Keratinocyte (primary cell): Measurements from ENCODE around the gene ANKS1B. TPM values are rescaled to one million over a fixed set of nuclear protein-coding genes. Genes with fewer than 3 reads are reported as not detected.

Experiments used
- DNase-seq: peaks from one replicate; pipeline ENCODE4 v3.0.0-alpha.2; 2011; ENCODE audit warnings: low read depth, missing footprints, low spot score
- FAIRE-seq: peaks from 2 replicates; lab custom pipeline; 2011; peaks lifted over from hg19 to GRCh38; lab: Jason Lieb, UNC
- H2AFZ ChIP-seq: 2 replicates; pipeline ENCODE4 v1.6.0; 2012; ENCODE audit warnings: low read length, control low read depth, inconsistent platforms; ENCODE audit not compliant: control insufficient read depth
- H3K27ac ChIP-seq: 2 replicates; pipeline ENCODE4 v1.5.1; 2011; ENCODE audit warnings: low read length; ENCODE audit not compliant: control insufficient read depth, insufficient read depth
- H3K27me3 ChIP-seq: 3 replicates; pipeline ENCODE4 v1.6.0; 2011; ENCODE audit warnings: low read length; ENCODE audit not compliant: control insufficient read depth, insufficient read depth; ENCODE audit errors: extremely low read depth
- H3K36me3 ChIP-seq, 2 experiments: 2 replicates in 1 of 2; 3 replicates in 1 of 2; pipeline ENCODE4 v1.5.1; 2011; ENCODE audit warnings: low read length in 2 of 2, mild to moderate bottlenecking in 1 of 2; ENCODE audit not compliant: control insufficient read depth in 2 of 2, insufficient read depth in 2 of 2; ENCODE audit errors: extremely low read depth in 1 of 2
- H3K4me1 ChIP-seq: 3 replicates; pipeline ENCODE4 v1.5.1; 2011; ENCODE audit warnings: low read length; ENCODE audit not compliant: control insufficient read depth, insufficient read depth; ENCODE audit errors: extremely low read depth
- H3K4me2 ChIP-seq: 3 replicates; pipeline ENCODE4 v1.6.0; 2011; ENCODE audit warnings: low read depth, low read length; ENCODE audit not compliant: control insufficient read depth, insufficient read depth; ENCODE audit errors: extremely low read depth
- H3K4me3 ChIP-seq, 3 experiments: fragments of 200-600 bp in 1 of 3; sonication (generic) in 1 of 3; 2 replicates in 2 of 3; 3 replicates in 1 of 3; pipeline ENCODE4 v1.5.1; 2011 to 2016; ENCODE audit warnings: low read length in 3 of 3, mild to moderate bottlenecking in 3 of 3, control low read depth in 2 of 3, inconsistent platforms in 1 of 3, low read depth in 1 of 3, mixed read lengths in 1 of 3, mixed run types in 1 of 3, moderate library complexity in 1 of 3; ENCODE audit not compliant: control insufficient read depth in 2 of 3, insufficient read depth in 2 of 3; ENCODE audit errors: extremely low read depth in 1 of 3
- H3K79me2 ChIP-seq: 2 replicates; pipeline ENCODE4 v1.6.0; 2012; ENCODE audit warnings: low read length; ENCODE audit not compliant: control insufficient read depth, insufficient read depth
- H3K9ac ChIP-seq: 3 replicates; pipeline ENCODE4 v1.6.0; 2011; ENCODE audit warnings: low read length; ENCODE audit not compliant: control insufficient read depth, insufficient read depth; ENCODE audit errors: extremely low read depth
- H3K9me1 ChIP-seq: 3 replicates; pipeline ENCODE4 v1.6.0; 2011; ENCODE audit warnings: low read length; ENCODE audit not compliant: control insufficient read depth, insufficient read depth; ENCODE audit errors: extremely low read depth
- H3K9me3 ChIP-seq: 2 replicates; pipeline ENCODE4 v1.5.1; 2012; ENCODE audit warnings: low read depth, low read length; ENCODE audit not compliant: control insufficient read depth
- H4K20me1 ChIP-seq: 3 replicates; pipeline ENCODE4 v1.6.0; 2011; ENCODE audit warnings: low read length; ENCODE audit not compliant: control insufficient read depth, insufficient read depth; ENCODE audit errors: extremely low read depth
- CTCF ChIP-seq, 3 experiments: IDR thresholded peaks in 1 of 3; conservative IDR thresholded peaks in 1 of 3; optimal IDR thresholded peaks in 1 of 3; 2 replicates in 2 of 3; 3 replicates in 1 of 3; pipeline versions ENCODE3 to v1.5.1; 2011; ENCODE audit warnings: low read length in 3 of 3, mild to moderate bottlenecking in 3 of 3, moderate library complexity in 2 of 3, control low read depth in 1 of 3, inconsistent platforms in 1 of 3; ENCODE audit not compliant: insufficient read depth in 2 of 3; ENCODE audit errors: extremely low read depth in 1 of 3
- EZH2 ChIP-seq: IDR thresholded peaks from one replicate; pipeline ENCODE4 v1.6.1; 2012; ENCODE audit warnings: inconsistent platforms, mild to moderate bottlenecking, low read length, moderate library complexity
- dilution Hi-C: fragments of 300-500 bp; cut with MboI; formaldehyde crosslinking; loops from one replicate; pipeline ENCODE4 v1.7.0; 2020; ENCODE audit warnings: low sequenced_read_pairs; ENCODE audit not compliant: extremely low pct_ligation_motif_present
- polyA plus RNA-seq, 5 experiments: library from polyadenylated mRNA; depleted of rRNA in 3 of 5; stranded (reverse) in 3 of 5; stranded (forward) in 1 of 5; unstranded in 1 of 5; fragments of >200 nt; gene quantifications; 1 replicate in 1 of 5; 2 replicates in 3 of 5; 3 replicates in 1 of 5; pipeline versions ENCODE4 v1.2.1 to v1.2.3, GENCODE V29; 2011 to 2012; ENCODE audit warnings: missing spikeins in 2 of 5, low read depth in 1 of 5, low replicate concordance in 1 of 5

Gene ANKS1B
- polyA plus RNA-seq, 1 donor (not counting 4 experiments of a cell fraction or from before 2014, with no cell fraction given): not detected

DNA sequence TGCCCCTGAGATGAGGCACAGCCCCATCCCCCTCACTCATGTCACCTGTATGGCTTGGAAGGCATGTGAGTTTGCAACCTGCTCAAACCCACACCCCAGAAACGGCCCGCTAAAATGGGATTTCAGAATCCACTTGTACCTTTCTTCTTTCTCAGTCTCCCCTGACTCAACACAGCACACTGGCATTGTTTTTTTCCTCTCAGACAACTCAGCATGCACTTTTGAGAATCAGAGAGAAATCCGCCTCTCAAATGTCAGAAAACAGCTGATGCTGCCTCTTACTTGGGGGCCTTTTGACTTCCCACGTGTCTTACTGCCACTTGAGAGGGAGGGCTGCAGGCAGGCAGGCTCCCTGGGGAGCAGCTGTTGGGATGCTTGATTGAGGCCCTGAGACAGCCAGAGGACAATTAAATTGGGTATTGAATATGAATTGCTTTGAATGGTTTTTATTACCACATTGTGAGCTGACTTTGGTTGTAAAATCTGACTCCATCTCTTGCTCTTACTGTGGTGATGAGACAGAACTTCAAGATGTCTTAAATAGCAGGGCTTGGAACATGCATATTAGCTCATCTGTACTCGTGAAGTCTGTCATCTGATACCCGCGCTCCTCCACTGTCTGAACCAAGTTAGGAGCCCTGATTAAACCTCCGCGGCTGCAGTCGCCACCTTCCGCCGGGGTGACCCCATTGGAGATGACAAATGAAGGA is 1243.0 kb downstream of the ANKS1B start:
- dilution Hi-C loops: no loop called here
- TF ChIP-seq CTCF (optimal IDR thresholded peaks at IDR 0.05 in 1 of 3, IDR thresholded peaks at IDR 0.05 in 1 of 3, conservative IDR thresholded peaks at IDR 0.05 in 1 of 3; ENCODE audit: extremely low read depth in 1 of 3, insufficient read depth in 2 of 3, low read length in 3 of 3) (no peak), EZH2 (no peak)
- Histone ChIP-seq H3K79me2 (no peaks in the 10 kb centered on the region), H3K9ac (no peak overlapping the region), H3K9me1 (no peaks in the 10 kb centered on the region), H3K4me2 (no peak overlapping the region), H4K20me1 (no peaks in the 10 kb centered on the region), H3K27ac (no peak overlapping the region), H3K27me3 (peaks cover 14% of the 10 kb centered on the region), H3K4me3 (no peak overlapping the region), H2AFZ (no peak overlapping the region), H3K9me3 (no peaks in the 10 kb centered on the region), H3K4me1 (peaks cover 9% of the 10 kb centered on the region), H3K36me3 (no peaks in the 10 kb centered on the region)
- FAIRE-seq: no peak
- no peak for DNase-seq

GRCh38 chr12:98741196-98741555 is 1243.6 kb downstream of the ANKS1B start:
- Histone ChIP-seq H3K27ac (no peak overlapping the region), H3K4me3 (no peak overlapping the region), H3K9ac (no peak overlapping the region), H3K79me2 (no peaks in the 10 kb centered on the region), H3K4me2 (no peak overlapping the region), H2AFZ (no peak overlapping the region), H4K20me1 (no peaks in the 10 kb centered on the region), H3K36me3 (no peaks in the 10 kb centered on the region), H3K9me1 (no peaks in the 10 kb centered on the region), H3K27me3 (peaks cover 9% of the 10 kb centered on the region), H3K9me3 (no peaks in the 10 kb centered on the region), H3K4me1 (peaks cover 9% of the 10 kb centered on the region)
- dilution Hi-C loops: no loop called here
- DNase-seq (no peak), FAIRE-seq (no peak)
- TF ChIP-seq EZH2: no peak
- TF ChIP-seq CTCF (optimal IDR thresholded peaks at IDR 0.05 in 1 of 3, IDR thresholded peaks at IDR 0.05 in 1 of 3, conservative IDR thresholded peaks at IDR 0.05 in 1 of 3; ENCODE audit: extremely low read depth in 1 of 3, insufficient read depth in 2 of 3, low read length in 3 of 3): no peak
